22Rv1 (cell line): ENCODE measurements around the gene ERI3.

Source experiments
- H3K27ac ChIP-seq: fragments of 450-650 bp; 2 replicates; pipeline ENCODE4 v1.5.1; 2017
- CTCF ChIP-seq: fragments of 450-650 bp; IDR thresholded peaks from 2 replicates; pipeline ENCODE4 v1.5.1; 2017; ENCODE audit warnings: mild to moderate bottlenecking
- ZFX ChIP-seq: fragments of 450-650 bp; IDR thresholded peaks from 2 replicates; pipeline ENCODE4 v1.6.1; 2017; ENCODE audit warnings: antibody characterized with exemption, borderline replicate concordance

Gene ERI3

GRCh38 chr1:44235808-44236207 lies 119.2 kb downstream of the ERI3 start:
- no peak overlapping the region for H3K27ac ChIP-seq
- TF ChIP-seq CTCF, result no peak
- TF ChIP-seq ZFX, result no peak

DNA sequence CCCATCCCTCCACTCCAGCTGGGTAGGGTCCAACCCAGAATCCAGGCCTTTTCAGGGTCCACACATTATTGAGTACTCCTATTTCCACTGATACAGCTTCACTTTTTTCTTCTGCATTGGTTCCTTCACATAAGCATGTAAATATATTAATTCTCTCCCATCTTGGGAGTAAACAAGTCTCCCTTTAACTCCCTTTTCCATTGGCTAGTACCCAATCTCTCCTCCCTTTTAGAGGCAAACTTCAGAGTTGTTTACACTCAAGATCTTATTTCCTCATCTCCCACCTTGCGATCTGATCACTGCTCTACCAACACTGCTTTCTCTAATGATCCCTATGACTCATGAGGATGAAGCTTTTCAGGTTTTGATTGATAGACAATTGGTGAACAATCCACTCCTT lies 121.5 kb downstream of the ERI3 start:
- TF ChIP-seq ZFX (no peak), CTCF (no peak)
- H3K27ac ChIP-seq, result no peak overlapping the region

DNA sequence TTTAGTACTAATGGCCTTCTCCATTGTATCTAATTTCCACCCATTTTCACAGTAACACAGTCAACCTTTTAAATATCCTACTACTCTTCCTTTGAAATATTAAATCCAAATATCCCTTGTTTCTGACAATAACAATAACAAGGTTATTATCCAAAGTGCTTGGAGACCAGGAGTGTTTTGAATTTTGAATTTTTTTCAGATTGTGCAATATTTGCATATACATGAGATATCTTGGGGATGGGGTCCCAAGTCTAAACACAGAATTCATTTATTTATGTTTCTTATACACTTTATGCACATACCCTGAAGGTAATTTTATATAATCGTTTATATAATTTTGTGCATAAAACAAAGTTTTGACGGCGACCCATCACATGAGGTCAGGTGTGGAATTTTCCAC lies 124.3 kb downstream of the ERI3 start:
- H3K27ac ChIP-seq, result no peak overlapping the region
- TF ChIP-seq ZFX, result no peak

DNA sequence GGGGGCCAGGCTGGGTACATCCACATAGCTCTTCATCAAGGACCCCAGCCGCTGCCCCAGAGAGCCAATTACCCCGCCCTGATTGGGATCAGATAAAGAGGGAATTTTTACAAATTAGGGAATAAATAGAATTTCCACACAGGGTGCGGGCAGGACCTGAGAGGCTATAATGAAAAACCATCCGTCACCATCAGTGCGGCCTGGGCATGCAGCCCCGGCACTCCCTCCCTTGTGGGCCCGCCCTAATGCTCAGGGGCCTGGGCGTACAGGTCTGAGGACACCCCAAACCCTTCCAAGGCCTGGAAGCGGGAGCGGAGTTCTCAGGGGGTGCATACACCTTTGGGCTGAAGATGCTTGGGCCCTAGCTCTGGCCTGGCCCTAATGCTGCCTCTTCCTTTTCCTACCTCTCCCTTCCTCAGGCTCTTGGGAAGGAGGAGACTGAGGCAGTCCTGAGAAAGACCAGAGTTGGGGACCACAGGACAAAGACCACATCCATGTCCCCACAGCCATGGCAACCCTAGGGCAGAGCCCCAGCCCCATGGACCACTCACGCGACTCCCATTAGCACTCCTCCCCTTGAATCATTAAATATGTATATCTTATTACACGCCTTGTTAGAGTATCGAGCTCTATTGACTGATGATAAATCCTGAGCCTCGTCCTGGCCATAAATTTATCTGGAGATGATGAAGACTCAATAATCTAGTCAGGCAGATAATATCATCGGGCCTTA lies 125.5 kb downstream of the ERI3 start:
- no peak for TF ChIP-seq ZFX
- TF ChIP-seq CTCF, result no peak
- H3K27ac ChIP-seq, result no peak overlapping the region

DNA sequence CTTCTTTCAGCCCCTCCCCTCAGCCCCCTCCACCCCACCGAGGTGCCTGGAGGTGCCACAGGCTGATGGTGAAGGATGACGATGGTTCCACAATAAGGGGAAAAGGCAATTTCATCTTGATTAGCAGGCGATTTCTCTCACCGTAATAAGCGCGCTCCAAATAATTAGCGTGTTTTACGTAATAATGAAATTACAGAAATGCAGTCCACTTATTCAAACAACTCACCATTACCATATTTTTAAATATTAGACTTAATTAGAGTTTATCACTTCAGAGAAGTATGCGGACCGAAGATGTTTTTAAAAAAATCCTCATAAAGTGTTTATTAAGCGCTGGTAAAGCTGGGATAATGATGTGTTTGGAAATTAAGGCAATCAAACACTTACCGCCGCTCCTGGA lies 126.8 kb downstream of the ERI3 start:
- no peak for TF ChIP-seq CTCF
- no peak for TF ChIP-seq ZFX
- no peak overlapping the region for H3K27ac ChIP-seq

GRCh38 chr1:44227211-44227610 lies 127.8 kb downstream of the ERI3 start:
- no peak for TF ChIP-seq ZFX
- no peak for TF ChIP-seq CTCF
- no peak overlapping the region for H3K27ac ChIP-seq

DNA sequence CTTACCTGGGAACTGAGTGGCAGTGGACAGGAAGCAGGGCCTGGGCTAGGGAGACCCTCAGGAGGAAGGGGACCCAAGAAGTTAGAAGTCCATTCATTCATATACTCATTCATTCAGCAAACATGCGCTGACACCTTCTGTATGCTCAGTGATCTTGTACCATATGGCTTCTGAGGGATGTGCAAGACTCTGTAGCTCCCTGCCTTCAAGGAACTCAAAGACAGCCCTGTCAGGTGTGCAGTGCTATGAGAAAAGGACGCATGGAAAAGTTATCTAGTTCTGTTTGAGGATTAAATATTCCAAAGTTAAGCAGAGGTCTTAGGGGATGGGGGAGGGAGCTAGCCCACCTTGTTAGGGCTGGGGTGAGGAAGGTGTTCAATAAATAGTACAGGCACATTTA lies 129.3 kb downstream of the ERI3 start:
- TF ChIP-seq ZFX (no peak), CTCF (no peak)
- H3K27ac ChIP-seq, result no peak overlapping the region

DNA sequence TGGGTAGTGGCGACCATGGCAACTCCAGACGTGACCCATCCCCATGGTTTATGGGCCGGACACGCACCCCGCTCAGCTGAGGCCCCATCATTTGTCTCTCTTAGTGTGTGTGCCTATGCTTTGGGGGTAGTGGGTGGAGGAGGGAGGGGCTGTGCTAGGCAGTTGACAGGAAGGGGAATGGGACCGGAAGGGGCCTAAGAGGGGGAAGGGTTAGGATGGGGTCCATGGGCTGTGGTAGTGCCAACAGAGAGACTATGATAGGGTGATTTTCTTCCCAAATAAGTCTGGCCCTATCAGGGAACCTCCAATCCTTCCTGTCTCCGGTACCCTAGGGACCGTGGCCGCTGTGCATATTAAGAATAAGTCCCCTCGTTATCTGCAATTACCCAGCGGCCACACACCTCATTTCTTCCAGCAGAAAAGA lies 131.9 kb downstream of the ERI3 start:
- no peak overlapping the region for H3K27ac ChIP-seq
- TF ChIP-seq ZFX (no peak), CTCF (no peak)
